SK-N-MC (cell line): ENCODE results near the gene KIAA1671.

Experiments
- EZH2 ChIP-seq: fragments of 200-600 bp; sonication (generic); IDR thresholded peaks from one replicate; pipeline ENCODE4 v1.6.1; 2017; ENCODE audit warnings: antibody characterized with exemption
- POLR2AphosphoS5 ChIP-seq: IDR thresholded peaks from 2 replicates; pipeline ENCODE4 v1.6.1; 2012; ENCODE audit warnings: mild to moderate bottlenecking, low read depth, low read length, borderline replicate concordance

DNA sequence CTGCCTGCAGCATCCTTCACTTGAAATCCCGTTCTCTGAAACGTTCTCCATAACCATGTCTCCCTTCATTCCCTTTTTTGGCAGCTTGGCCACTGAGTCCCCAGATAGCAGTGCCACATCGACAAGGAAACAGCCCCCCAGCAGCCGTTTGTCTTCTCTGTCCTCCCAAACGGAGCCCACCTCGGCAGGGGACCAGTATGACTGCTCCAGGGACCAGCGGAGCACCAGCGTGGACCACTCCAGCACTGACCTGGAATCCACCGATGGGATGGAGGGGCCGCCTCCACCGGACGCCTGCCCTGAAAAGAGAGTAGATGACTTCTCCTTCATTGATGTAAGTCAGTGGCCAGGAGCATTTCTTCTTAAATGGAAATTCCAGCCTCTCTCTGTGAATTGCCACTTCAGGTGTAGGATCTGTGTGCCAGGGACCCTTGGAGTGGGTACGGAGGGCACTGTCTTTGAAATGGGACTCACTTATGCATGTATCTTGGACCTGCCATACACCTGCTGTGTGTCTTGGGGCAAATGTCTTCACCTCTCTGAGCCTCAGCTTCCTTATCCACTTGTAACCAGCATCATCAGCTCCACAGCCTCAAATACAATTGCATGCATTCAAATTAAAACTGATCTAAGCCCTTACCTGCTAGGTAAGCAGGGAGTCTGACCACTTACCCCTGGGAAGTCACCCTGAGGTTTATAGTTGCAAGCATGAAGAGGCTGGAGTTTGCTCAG is 221.8 kb downstream of the KIAA1671 start:
- TF ChIP-seq POLR2AphosphoS5 (no peak), EZH2 (no peak)
